Smooth muscle cell (in vitro differentiated cells): ENCODE results near the gene SYTL3. TPM values are rescaled to one million over a fixed set of nuclear protein-coding genes. Genes with fewer than 3 reads are reported as not detected.

Experiments used
- DNase-seq: peaks from one replicate; lab custom pipeline; 2025; ENCODE audit not compliant: unreplicated experiment; lab: John Stamatoyannopoulos, UW
- H2AFZ ChIP-seq: fragments of 200-600 bp; sonication (generic); 2 replicates; pipeline ENCODE4 v1.6.0; 2016; ENCODE audit warnings: antibody characterized with exemption, low read depth, mild to moderate bottlenecking
- H3F3A ChIP-seq: fragments of 200-600 bp; sonication (generic); 2 replicates; pipeline ENCODE4 v1.6.0; 2017; ENCODE audit warnings: antibody characterized with exemption, low read depth
- H3K27ac ChIP-seq: fragments of 200-600 bp; sonication (generic); 2 replicates; pipeline ENCODE4 v1.5.1; 2016; ENCODE audit warnings: low read depth, mild to moderate bottlenecking
- H3K27me3 ChIP-seq: fragments of 200-600 bp; sonication (generic); 2 replicates; pipeline ENCODE4 v1.6.1; 2016; ENCODE audit warnings: low read depth, mild to moderate bottlenecking
- H3K36me3 ChIP-seq: fragments of 200-600 bp; sonication (generic); 2 replicates; pipeline ENCODE4 v1.5.1; 2016; ENCODE audit warnings: low read depth
- H3K4me1 ChIP-seq: fragments of 200-600 bp; sonication (generic); 2 replicates; pipeline ENCODE4 v1.5.1; 2016; ENCODE audit warnings: low read depth
- H3K4me2 ChIP-seq: fragments of 200-600 bp; sonication (generic); 2 replicates; pipeline ENCODE4 v1.6.0; 2016; ENCODE audit warnings: mild to moderate bottlenecking
- H3K4me3 ChIP-seq: fragments of 200-600 bp; sonication (generic); 2 replicates; pipeline ENCODE4 v1.5.1; 2016; ENCODE audit warnings: mild to moderate bottlenecking
- H3K79me2 ChIP-seq: fragments of 200-600 bp; sonication (generic); 2 replicates; pipeline ENCODE4 v1.6.0; 2016; ENCODE audit warnings: low read depth, mild to moderate bottlenecking
- H3K9ac ChIP-seq: fragments of 200-600 bp; sonication (generic); 2 replicates; pipeline ENCODE4 v1.6.0; 2016; ENCODE audit warnings: low read depth
- H3K9me3 ChIP-seq: fragments of 200-600 bp; sonication (generic); replicated peaks from 2 replicates; pipeline ENCODE4 v1.5.1; 2016; ENCODE audit warnings: low read depth
- H4K20me1 ChIP-seq: fragments of 200-600 bp; sonication (generic); 2 replicates; pipeline ENCODE4 v1.6.0; 2016; ENCODE audit warnings: low read depth
- WGBS: methylation state at CpG from one replicate; pipeline ENCODE4 v1.1.7; 2016; ENCODE audit warnings: low lambda C conversion rate; 5-methylcytosine and 5-hydroxymethylcytosine counted together
- polyA plus RNA-seq: library from polyadenylated mRNA; unstranded; fragments of >200 nt; fragmentation: Nextera tagmentation; extraction: Ambion mirVana; gene quantifications from 2 replicates; pipeline ENCODE4 v1.2.1, GENCODE V29; 2016
- total RNA-seq: library from RNA; depleted of rRNA; stranded (reverse); fragments of >200 nt; gene quantifications from 2 replicates; pipeline ENCODE4 v1.2.3, GENCODE V29; 2014
- TF ChIP-seq, protein P1 (sequence below): fragments of 200-600 bp; sonication (generic); IDR thresholded peaks from 2 replicates; pipeline ENCODE4 v1.5.1; 2017; ENCODE audit warnings: borderline replicate concordance, mild to moderate bottlenecking, antibody characterized with exemption; ENCODE audit not compliant: insufficient read depth, poor library complexity, severe bottlenecking

The SYTL3 gene
- total and polyA plus RNA-seq, 2 experiments from 2014 or later = 0.13 to 1.2 TPM

DNA sequence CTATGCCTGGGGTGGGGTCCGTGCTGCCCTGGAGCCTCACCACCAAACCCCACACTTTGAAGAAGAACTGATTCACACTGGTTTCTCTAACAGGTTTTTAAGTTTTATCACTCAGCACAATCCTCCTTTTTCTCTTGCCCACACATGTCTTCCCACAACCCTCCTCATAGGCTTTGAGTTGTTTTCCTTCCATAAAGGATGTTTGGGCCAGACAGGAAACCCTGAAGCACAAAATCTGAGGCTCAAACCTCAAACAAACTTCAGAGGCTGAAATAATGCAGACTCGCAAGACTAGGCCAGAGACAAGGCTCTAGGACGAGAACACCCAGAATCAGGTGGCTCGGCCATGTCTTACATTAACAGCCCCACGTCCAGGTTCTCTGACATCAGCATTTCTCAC is 134.0 kb downstream of the SYTL3 start:
- no peaks in the 10 kb centered on the region for H3K9me3 ChIP-seq
- H3K27ac ChIP-seq = peak overlapping the region; percentile 53
- peaks cover 5% of the 10 kb centered on the region for H3K79me2 ChIP-seq
- peaks cover 6% of the 10 kb centered on the region for H4K20me1 ChIP-seq
- no peaks in the 10 kb centered on the region for H3K36me3 ChIP-seq
- TF ChIP-seq, protein P1, sequence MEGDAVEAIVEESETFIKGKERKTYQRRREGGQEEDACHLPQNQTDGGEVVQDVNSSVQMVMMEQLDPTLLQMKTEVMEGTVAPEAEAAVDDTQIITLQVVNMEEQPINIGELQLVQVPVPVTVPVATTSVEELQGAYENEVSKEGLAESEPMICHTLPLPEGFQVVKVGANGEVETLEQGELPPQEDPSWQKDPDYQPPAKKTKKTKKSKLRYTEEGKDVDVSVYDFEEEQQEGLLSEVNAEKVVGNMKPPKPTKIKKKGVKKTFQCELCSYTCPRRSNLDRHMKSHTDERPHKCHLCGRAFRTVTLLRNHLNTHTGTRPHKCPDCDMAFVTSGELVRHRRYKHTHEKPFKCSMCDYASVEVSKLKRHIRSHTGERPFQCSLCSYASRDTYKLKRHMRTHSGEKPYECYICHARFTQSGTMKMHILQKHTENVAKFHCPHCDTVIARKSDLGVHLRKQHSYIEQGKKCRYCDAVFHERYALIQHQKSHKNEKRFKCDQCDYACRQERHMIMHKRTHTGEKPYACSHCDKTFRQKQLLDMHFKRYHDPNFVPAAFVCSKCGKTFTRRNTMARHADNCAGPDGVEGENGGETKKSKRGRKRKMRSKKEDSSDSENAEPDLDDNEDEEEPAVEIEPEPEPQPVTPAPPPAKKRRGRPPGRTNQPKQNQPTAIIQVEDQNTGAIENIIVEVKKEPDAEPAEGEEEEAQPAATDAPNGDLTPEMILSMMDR = no peak
- H3K4me3 ChIP-seq = no peak overlapping the region
- no peak for DNase-seq
- 72% methylated on average over 5 of the region's 5 CpGs for WGBS
- H3K9ac ChIP-seq = no peak overlapping the region
- H3K27me3 ChIP-seq = no peaks in the 10 kb centered on the region
- no peak overlapping the region for H2AFZ ChIP-seq
- H3K4me1 ChIP-seq = no peaks in the 10 kb centered on the region
- no peak overlapping the region for H3K4me2 ChIP-seq
- no peaks in the 10 kb centered on the region for H3F3A ChIP-seq

DNA sequence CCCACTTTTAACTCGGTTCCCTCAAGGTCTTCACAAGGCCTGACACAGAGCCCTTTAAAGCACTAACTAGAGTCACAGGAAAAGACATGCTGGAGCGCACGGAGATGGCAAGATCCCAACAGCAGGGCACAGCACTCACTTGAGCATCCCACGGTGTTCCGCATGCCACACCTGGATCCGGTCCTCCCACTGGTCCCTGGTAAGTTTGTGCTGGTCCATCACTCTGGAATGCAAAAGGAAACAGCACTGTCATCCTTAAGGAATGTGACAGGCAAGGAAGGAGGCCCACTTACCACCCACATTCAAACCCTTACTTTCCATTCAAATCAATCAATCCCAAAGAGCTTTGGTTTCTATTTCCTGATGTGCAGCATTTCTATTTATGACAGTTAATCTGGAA is 134.7 kb downstream of the SYTL3 start:
- Histone ChIP-seq H3K4me2 (no peak overlapping the region), H3K4me1 (no peaks in the 10 kb centered on the region), H3K4me3 (no peak overlapping the region), H3K36me3 (no peaks in the 10 kb centered on the region), H3F3A (no peaks in the 10 kb centered on the region), H3K27me3 (no peaks in the 10 kb centered on the region), H4K20me1 (peaks cover 12% of the 10 kb centered on the region), H3K27ac (peak overlapping the region; percentile 53), H2AFZ (no peak overlapping the region), H3K79me2 (peaks cover 8% of the 10 kb centered on the region), H3K9ac (no peak overlapping the region), H3K9me3 (no peaks in the 10 kb centered on the region)
- 56% methylated on average over 6 of the region's 6 CpGs for WGBS
- no peak for DNase-seq
- TF ChIP-seq, protein P1 = no peak

DNA sequence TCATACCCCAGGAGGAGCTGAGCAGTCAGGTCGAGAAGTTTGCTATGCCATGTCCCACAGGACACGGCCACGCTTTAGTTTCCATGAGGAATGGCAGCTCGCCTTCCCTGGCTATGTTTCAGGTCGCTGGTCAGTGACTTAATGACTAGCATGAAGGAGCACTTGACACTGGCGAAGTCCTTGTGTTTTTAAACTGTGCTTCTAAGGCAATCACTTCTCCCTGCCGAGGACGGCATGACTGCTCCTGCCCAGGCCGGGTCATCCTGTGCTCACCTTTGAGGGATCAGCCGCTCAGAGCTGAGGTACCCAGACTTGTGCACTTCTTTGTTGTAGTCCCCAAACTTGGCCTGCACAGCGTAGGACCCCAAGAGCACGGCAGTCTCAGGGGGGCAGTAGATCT is 135.2 kb downstream of the SYTL3 start:
- WGBS = 93% methylated on average over 12 of the region's 12 CpGs
- Histone ChIP-seq H4K20me1 (peaks cover 18% of the 10 kb centered on the region), H3F3A (no peaks in the 10 kb centered on the region), H3K9me3 (no peaks in the 10 kb centered on the region), H3K27me3 (no peaks in the 10 kb centered on the region), H3K27ac (no peak overlapping the region), H3K4me2 (no peak overlapping the region), H3K9ac (no peak overlapping the region), H3K79me2 (peaks cover 13% of the 10 kb centered on the region), H3K4me3 (no peak overlapping the region), H3K4me1 (no peaks in the 10 kb centered on the region), H3K36me3 (no peaks in the 10 kb centered on the region), H2AFZ (no peak overlapping the region)
- TF ChIP-seq, protein P1 = no peak
- DNase-seq = no peak

DNA sequence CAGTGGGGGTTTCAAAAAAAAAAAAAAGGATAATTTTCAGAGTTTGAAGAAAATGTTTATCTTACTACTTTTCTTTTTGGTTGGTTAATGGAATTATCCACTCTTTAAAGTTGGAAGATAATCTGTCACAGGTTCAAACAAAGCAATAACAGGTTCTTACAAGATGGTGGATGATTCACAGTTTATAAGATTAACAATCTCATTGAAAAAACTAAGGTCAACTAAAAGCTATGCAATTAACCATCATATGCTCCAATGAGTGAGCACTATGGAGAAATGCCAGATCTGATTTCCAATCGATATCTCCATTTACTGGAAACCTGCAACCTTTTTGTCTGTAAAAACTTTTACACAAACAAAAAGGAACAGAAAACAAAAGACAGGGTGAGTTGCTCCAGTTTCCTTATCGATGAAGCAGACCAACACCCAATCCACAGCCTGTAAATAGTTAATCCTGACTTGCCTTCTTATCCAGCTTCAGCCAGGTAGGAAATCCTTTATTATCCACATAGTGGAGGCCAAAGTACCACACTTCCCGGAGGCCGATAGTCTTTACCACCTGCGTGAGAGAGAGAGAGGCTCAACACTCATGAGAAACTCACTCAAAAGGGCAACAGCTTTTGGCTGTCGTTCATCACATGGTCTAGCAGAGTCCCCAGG is 136.9 kb downstream of the SYTL3 start:
- H3K36me3 ChIP-seq = no peaks in the 10 kb centered on the region
- no peaks in the 10 kb centered on the region for H3K27me3 ChIP-seq
- no peak for DNase-seq

More for the DNA sequence above, 136.9 kb downstream of the SYTL3 start:
- H3K27ac ChIP-seq = no peak overlapping the region
- H3F3A ChIP-seq = no peaks in the 10 kb centered on the region
- no peak overlapping the region for H3K9ac ChIP-seq
- 96% methylated on average over 6 of the region's 6 CpGs for WGBS
- H3K79me2 ChIP-seq = peaks cover 21% of the 10 kb centered on the region
- no peak overlapping the region for H2AFZ ChIP-seq
- H3K4me2 ChIP-seq = no peak overlapping the region
- no peaks in the 10 kb centered on the region for H3K9me3 ChIP-seq
- TF ChIP-seq, protein P1 = no peak
- H3K4me3 ChIP-seq = no peak overlapping the region
- H3K4me1 ChIP-seq = no peaks in the 10 kb centered on the region
- peaks cover 32% of the 10 kb centered on the region for H4K20me1 ChIP-seq
